Effector memory CD8-positive, alpha-beta T cell (primary cell): ENCODE results near the gene ZNRF4.

Source experiments
- ATAC-seq: fragments of 150-1000 bp; cut with Tn5 transposase; replicated peaks from 2 replicates; pipeline ENCODE4 v1.10.0; 2021; ENCODE audit warnings: mild to moderate bottlenecking, moderate library complexity
- DNase-seq, 3 experiments: peaks; one replicate each; pipeline ENCODE4 v3.0.0; 2021
- H3K27ac Mint-ChIP-seq, 2 donors: one replicate each; pipeline ENCODE4 v1.8.0; 2022; ENCODE audit warnings: mild to moderate bottlenecking in 2 of 2, mixed read lengths in 2 of 2, moderate library complexity in 2 of 2
- H3K27me3 Mint-ChIP-seq, 2 donors: one replicate each; pipeline ENCODE4 v1.8.0; 2022; ENCODE audit warnings: mixed read lengths in 2 of 2
- H3K36me3 Mint-ChIP-seq: one replicate; pipeline ENCODE4 v1.8.0; 2022; ENCODE audit warnings: mild to moderate bottlenecking, moderate library complexity, mixed read lengths; ENCODE audit not compliant: insufficient read depth
- H3K4me1 Mint-ChIP-seq, 2 donors: one replicate each; pipeline ENCODE4 v1.8.0; 2022; ENCODE audit warnings: low read depth in 2 of 2, mixed read lengths in 2 of 2
- H3K4me3 Mint-ChIP-seq, 2 donors: one replicate each; pipeline ENCODE4 v1.8.0; 2022; ENCODE audit warnings: mild to moderate bottlenecking in 2 of 2, mixed read lengths in 2 of 2, moderate library complexity in 2 of 2
- H3K9me3 Mint-ChIP-seq, 2 donors: one replicate each; pipeline ENCODE4 v1.8.0; 2022; ENCODE audit warnings: mixed read lengths in 2 of 2

Gene ZNRF4

GRCh38 chr19:5448374-5448773 is 6.8 kb upstream of the ZNRF4 start:
- no peak overlapping the region for H3K4me3 Mint-ChIP-seq
- H3K4me1 Mint-ChIP-seq: no peaks in the 10 kb centered on the region
- no peaks in the 10 kb centered on the region for H3K36me3 Mint-ChIP-seq
- DNase-seq: no peak
- ATAC-seq: no peak
- H3K9me3 Mint-ChIP-seq: no peaks in the 10 kb centered on the region
- peaks cover 38 to 73% of the 10 kb centered on the region in 2 donors for H3K27me3 Mint-ChIP-seq
- H3K27ac Mint-ChIP-seq: no peak overlapping the region

- no peak for DNase-seq
- peaks cover 29 to 62% of the 10 kb centered on the region in 2 donors for H3K27me3 Mint-ChIP-seq
- no peaks in the 10 kb centered on the region for H3K36me3 Mint-ChIP-seq
- no peak overlapping the region for H3K4me3 Mint-ChIP-seq
- no peaks in the 10 kb centered on the region for H3K4me1 Mint-ChIP-seq
- H3K9me3 Mint-ChIP-seq: no peaks in the 10 kb centered on the region
- no peak overlapping the region for H3K27ac Mint-ChIP-seq
- no peak for ATAC-seq
Measured at GRCh38 chr19:5450482-5451126, 4.6 kb upstream of the ZNRF4 start.

GRCh38 chr19:5451494-5451893 is 3.7 kb upstream of the ZNRF4 start:
- DNase-seq (no peak), ATAC-seq (no peak)
- H3K4me1 Mint-ChIP-seq: no peaks in the 10 kb centered on the region
- no peak overlapping the region for H3K27ac Mint-ChIP-seq
- no peak overlapping the region for H3K4me3 Mint-ChIP-seq
- peaks cover 29 to 57% of the 10 kb centered on the region in 2 donors for H3K27me3 Mint-ChIP-seq
- H3K36me3 Mint-ChIP-seq: no peaks in the 10 kb centered on the region
- H3K9me3 Mint-ChIP-seq: no peaks in the 10 kb centered on the region

DNA sequence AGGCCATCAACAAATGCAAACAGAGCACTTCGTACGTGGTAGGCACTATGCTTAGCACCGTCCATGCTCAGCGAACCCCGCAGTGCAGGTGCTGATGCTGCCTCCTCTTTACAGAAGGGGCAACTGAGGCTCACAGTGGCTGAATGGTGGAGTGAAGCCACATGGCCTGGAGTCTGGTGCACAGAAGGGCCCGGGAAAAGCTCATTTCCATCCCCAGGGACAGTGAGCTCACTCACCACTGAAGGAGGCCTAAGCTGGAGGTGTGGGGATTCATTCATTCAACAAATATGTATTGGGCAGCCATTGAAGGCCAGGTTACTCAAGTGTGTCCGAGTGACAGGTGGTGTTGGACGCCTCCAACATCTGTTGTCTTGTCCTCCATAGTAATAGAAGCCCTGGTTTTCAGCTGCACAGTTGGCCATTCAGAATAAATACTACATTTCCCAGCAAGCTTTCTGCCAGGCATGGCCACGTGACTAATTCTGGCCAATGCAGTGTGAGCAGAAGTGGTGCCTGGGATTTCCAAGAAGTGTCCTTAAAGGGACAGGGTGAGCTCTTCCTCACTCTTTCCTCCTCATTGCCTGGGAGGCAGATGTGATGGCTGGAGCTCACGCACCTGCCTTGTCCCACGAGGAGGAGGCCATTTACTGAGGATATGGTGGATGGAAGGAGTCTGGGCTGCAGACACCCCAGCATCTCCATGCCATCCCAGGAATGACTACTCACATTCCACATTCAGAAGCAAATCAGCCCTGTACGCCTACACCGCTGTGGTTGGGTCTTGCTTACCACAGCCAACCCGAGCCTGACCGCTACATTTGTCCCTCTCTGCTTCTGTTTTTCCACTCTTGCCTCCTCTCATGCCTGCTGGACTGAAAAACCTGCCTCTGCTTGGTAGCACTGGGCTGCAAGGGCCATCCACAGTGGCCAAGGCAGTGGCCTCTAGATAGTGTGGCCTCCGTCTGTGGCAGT is 2.3 kb upstream of the ZNRF4 start:
- no peaks in the 10 kb centered on the region for H3K4me1 Mint-ChIP-seq
- ATAC-seq: no peak

GRCh38 chr19:5454743-5455142 is 474 bp upstream of the ZNRF4 start:
- Mint-ChIP-seq H3K9me3 (no peaks in the 10 kb centered on the region), H3K4me1 (no peaks in the 10 kb centered on the region), H3K27ac (no peak overlapping the region), H3K36me3 (no peaks in the 10 kb centered on the region), H3K4me3 (no peak overlapping the region), H3K27me3 (peaks cover 6 to 44% of the 10 kb centered on the region in 2 donors)
- ATAC-seq (no peak), DNase-seq (no peak)

More for the DNA sequence above, 2.3 kb upstream of the ZNRF4 start:
- Mint-ChIP-seq H3K36me3 (no peaks in the 10 kb centered on the region), H3K27ac (no peak overlapping the region), H3K4me3 (no peak overlapping the region), H3K9me3 (no peaks in the 10 kb centered on the region), H3K27me3 (peaks cover 17 to 50% of the 10 kb centered on the region in 2 donors)
- DNase-seq: no peak

DNA sequence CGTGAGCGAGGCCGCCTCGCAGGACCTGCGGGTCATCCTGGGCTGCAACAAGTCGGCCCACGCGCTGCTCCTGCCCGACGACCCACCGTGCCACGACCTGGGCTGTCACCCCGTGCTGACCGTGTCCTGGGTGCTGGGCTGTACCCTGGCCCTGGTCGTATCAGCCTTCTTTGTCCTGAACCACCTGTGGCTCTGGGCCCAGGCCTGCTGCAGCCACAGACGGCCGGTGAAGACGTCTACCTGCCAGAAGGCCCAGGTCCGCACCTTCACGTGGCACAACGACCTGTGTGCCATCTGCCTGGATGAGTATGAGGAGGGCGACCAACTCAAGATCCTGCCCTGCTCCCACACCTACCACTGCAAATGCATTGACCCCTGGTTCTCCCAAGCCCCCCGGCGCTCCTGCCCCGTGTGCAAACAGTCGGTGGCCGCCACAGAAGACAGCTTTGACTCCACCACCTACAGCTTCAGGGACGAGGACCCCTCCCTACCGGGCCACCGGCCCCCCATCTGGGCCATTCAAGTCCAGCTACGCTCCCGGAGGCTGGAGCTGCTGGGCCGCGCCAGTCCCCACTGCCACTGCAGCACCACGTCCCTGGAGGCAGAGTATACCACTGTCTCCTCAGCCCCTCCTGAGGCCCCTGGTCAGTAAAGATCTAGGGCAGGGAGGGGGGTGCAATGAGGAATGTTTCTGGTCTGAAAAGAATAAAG is 1.1 kb downstream of the ZNRF4 start:
- Mint-ChIP-seq H3K4me3 (no peak overlapping the region), H3K4me1 (no peaks in the 10 kb centered on the region), H3K27me3 (peaks cover 0 to 28% of the 10 kb centered on the region in 2 donors), H3K27ac (no peak overlapping the region), H3K9me3 (no peaks in the 10 kb centered on the region), H3K36me3 (no peaks in the 10 kb centered on the region)
- ATAC-seq (no peak), DNase-seq (no peak)

DNA sequence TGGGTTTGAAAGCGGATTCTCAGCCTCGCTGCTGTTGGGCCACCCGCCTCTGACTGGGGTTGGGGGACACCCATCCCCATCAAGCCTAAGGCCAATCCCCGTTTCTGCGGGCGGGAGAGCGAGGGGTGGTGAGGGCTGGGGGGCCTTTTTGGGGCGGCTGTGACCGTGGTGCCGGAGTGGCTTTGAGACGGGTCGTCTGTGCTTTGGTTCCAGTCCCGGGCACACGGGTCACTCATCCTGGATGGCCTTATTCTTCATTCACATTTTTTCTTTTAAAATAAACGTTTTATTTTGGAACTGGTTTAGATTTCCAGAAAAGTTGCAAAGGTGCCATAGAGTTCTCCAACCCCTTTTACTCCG is 1.6 kb downstream of the ZNRF4 start:
- H3K4me1 Mint-ChIP-seq: no peaks in the 10 kb centered on the region
- peaks cover 0 to 27% of the 10 kb centered on the region in 2 donors for H3K27me3 Mint-ChIP-seq
- DNase-seq (no peak), ATAC-seq (no peak)
- no peaks in the 10 kb centered on the region for H3K36me3 Mint-ChIP-seq
- no peak overlapping the region for H3K27ac Mint-ChIP-seq
- H3K4me3 Mint-ChIP-seq: no peak overlapping the region
- H3K9me3 Mint-ChIP-seq: no peaks in the 10 kb centered on the region

GRCh38 chr19:5457709-5458108 is 2.5 kb downstream of the ZNRF4 start:
- no peaks in the 10 kb centered on the region for H3K9me3 Mint-ChIP-seq
- ATAC-seq: no peak
- peaks cover 3 to 27% of the 10 kb centered on the region in 2 donors for H3K27me3 Mint-ChIP-seq
- no peaks in the 10 kb centered on the region for H3K36me3 Mint-ChIP-seq
- DNase-seq: no peak
- H3K4me1 Mint-ChIP-seq: no peaks in the 10 kb centered on the region
- no peak overlapping the region for H3K27ac Mint-ChIP-seq
- no peak overlapping the region for H3K4me3 Mint-ChIP-seq

DNA sequence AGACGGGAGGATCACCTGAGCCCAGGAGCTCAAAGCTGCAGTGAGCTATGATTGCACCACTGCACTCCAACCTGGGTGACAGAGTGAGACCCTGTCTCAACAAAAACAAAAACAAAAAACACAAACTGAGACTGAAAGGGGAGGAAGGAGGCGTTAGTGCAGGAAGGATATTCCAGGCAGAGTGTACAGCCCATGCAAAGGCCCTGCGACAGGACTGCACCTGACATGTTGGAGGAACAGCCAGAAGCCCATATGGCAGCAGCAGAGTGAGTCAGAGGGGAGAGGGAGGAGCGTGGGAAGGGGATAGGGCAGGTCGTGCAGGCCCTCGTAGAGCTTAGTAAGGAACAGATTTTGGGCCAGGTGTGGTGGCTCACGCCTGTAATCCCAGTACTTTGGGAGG is 3.2 kb downstream of the ZNRF4 start:
- Mint-ChIP-seq H3K36me3 (no peaks in the 10 kb centered on the region), H3K4me1 (no peaks in the 10 kb centered on the region), H3K27me3 (peaks cover 10 to 27% of the 10 kb centered on the region in 2 donors), H3K27ac (no peak overlapping the region), H3K4me3 (no peak overlapping the region), H3K9me3 (peaks cover 0 to 5% of the 10 kb centered on the region in 2 donors)
- no peak for DNase-seq
- ATAC-seq: no peak

GRCh38 chr19:5459360-5459759 is 4.1 kb downstream of the ZNRF4 start:
- H3K4me1 Mint-ChIP-seq: no peaks in the 10 kb centered on the region
- DNase-seq: no peak
- H3K27me3 Mint-ChIP-seq: peaks cover 11 to 29% of the 10 kb centered on the region in 2 donors
- no peak overlapping the region for H3K4me3 Mint-ChIP-seq
- no peaks in the 10 kb centered on the region for H3K36me3 Mint-ChIP-seq
- no peak for ATAC-seq
- no peak overlapping the region for H3K27ac Mint-ChIP-seq
- H3K9me3 Mint-ChIP-seq: peaks cover 0 to 5% of the 10 kb centered on the region in 2 donors

- ATAC-seq (no peak), DNase-seq (no peak)
- Mint-ChIP-seq H3K36me3 (no peaks in the 10 kb centered on the region), H3K9me3 (peaks cover 0 to 5% of the 10 kb centered on the region in 2 donors), H3K4me3 (no peak overlapping the region), H3K27ac (no peak overlapping the region), H3K4me1 (no peaks in the 10 kb centered on the region), H3K27me3 (peaks cover 18 to 36% of the 10 kb centered on the region in 2 donors)
Measured at GRCh38 chr19:5460748-5461147, 5.5 kb downstream of the ZNRF4 start.

DNA sequence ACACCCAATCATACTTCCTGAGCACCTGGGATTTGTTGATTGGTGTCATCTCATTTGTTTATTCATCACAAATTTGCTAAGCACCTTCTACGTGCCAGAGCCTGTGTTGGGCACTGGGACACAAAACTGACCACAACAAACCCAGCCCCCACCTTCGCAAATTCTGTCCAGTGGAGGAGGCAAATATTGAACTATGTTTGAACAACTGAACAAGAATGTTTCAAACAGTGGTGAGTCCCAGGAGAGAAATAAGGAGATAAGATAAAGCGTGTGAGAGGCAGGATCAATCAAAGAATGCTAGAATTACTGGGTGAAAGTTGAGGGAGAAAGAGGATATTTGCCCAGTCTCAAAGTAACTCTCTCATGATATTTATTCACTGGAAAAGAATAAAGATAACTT is 8.7 kb downstream of the ZNRF4 start:
- Mint-ChIP-seq H3K9me3 (peaks cover 0 to 5% of the 10 kb centered on the region in 2 donors), H3K27me3 (peaks cover 25 to 33% of the 10 kb centered on the region in 2 donors), H3K4me3 (no peak overlapping the region), H3K4me1 (no peaks in the 10 kb centered on the region), H3K27ac (no peak overlapping the region), H3K36me3 (no peaks in the 10 kb centered on the region)
- DNase-seq: no peak
- no peak for ATAC-seq

DNA sequence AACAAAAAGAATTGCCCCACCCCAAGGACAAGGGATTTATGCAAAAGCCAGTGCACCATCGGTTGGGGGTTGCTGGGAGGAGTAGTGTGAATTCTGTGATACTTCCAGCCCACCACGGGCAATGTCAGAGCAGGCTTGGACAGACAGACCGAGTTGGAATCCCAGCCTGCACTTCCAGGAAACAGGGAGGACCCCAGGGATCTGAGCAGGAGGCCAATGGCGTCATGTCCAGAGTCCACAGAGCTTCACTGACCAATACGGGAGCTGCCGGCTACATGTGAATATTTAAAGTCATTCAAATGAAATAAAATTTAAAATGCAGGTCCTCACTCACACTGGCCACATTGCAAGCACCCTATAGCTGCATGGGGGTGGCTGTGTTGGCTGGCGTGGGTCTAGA is 10.9 kb downstream of the ZNRF4 start:
- Mint-ChIP-seq H3K9me3 (peaks cover 0 to 5% of the 10 kb centered on the region in 2 donors), H3K4me1 (no peaks in the 10 kb centered on the region), H3K4me3 (no peak overlapping the region), H3K36me3 (no peaks in the 10 kb centered on the region), H3K27ac (no peak overlapping the region), H3K27me3 (peaks cover 25 to 33% of the 10 kb centered on the region in 2 donors)
- no peak for ATAC-seq
- no peak for DNase-seq
